NCI-H2107 (cell line): ENCODE data around the gene TRERF1.
"Not testable (repeated sequence)": the region's sequence is repeated elsewhere in the genome, so short reads cannot be mapped to it uniquely, and the experiment has no call there.

ENCODE experiments used
- DNase-seq: peaks from one replicate; lab custom pipeline; 2025; lab: John Stamatoyannopoulos, UW

TRERF1 gene

GRCh38 chr6:42222448-42222847, 229.3 kb downstream of the TRERF1 start:
- DNase-seq, result no peak

GRCh38 chr6:42221546-42221945, 230.2 kb downstream of the TRERF1 start:
- DNase-seq, result no peak

GRCh38 chr6:42220807-42221206, 230.9 kb downstream of the TRERF1 start:
- no peak for DNase-seq

- peak; percentile 74 for DNase-seq
Measured at GRCh38 chr6:42217519-42218367, 234.0 kb downstream of the TRERF1 start, which contains the start of gene MRPS10. MRPS10 (minus strand) TSS chr6:42217861; CDS start chr6:42217849, 12 bp downstream.

GRCh38 chr6:42217157-42217518, 234.6 kb downstream of the TRERF1 start:
- no peak for DNase-seq

GRCh38 chr6:42216495-42216894, 235.2 kb downstream of the TRERF1 start:
- DNase-seq, result not testable (repeated sequence)

GRCh38 chr6:42212442-42212841, 239.3 kb downstream of the TRERF1 start:
- no peak for DNase-seq

- no peak for DNase-seq
Measured at GRCh38 chr6:42211726-42212125, 240.0 kb downstream of the TRERF1 start.

- no peak for DNase-seq
Measured at GRCh38 chr6:42210551-42210950, 241.2 kb downstream of the TRERF1 start.

- DNase-seq, result not testable (repeated sequence)
Measured at GRCh38 chr6:42207559-42207958, 244.2 kb downstream of the TRERF1 start.

- DNase-seq, result no peak
Measured at GRCh38 chr6:42204768-42205282, 246.9 kb downstream of the TRERF1 start.

- DNase-seq, result no peak
Measured at GRCh38 chr6:42203183-42203582, 248.5 kb downstream of the TRERF1 start.

GRCh38 chr6:42202131-42202915, 249.4 kb downstream of the TRERF1 start:
- DNase-seq, result not testable (repeated sequence)

GRCh38 chr6:42201382-42201781, 250.3 kb downstream of the TRERF1 start:
- DNase-seq, result no peak

GRCh38 chr6:42200035-42200434, 251.7 kb downstream of the TRERF1 start:
- no peak for DNase-seq

GRCh38 chr6:42199106-42199981, 252.4 kb downstream of the TRERF1 start:
- DNase-seq, result no peak

GRCh38 chr6:42197555-42198362, 254.0 kb downstream of the TRERF1 start:
- no peak for DNase-seq

- DNase-seq, result no peak
Measured at GRCh38 chr6:42195415-42195814, 256.3 kb downstream of the TRERF1 start.

- DNase-seq, result no peak
Measured at GRCh38 chr6:42194056-42194455, 257.7 kb downstream of the TRERF1 start.

GRCh38 chr6:42193491-42193894, 258.2 kb downstream of the TRERF1 start:
- DNase-seq, result no peak

- DNase-seq, result not testable (repeated sequence)
Measured at GRCh38 chr6:42192385-42192784, 259.3 kb downstream of the TRERF1 start.
